ENCODE data around the gene TTBK2.

- no peak for TF ChIP-seq POLR2A (IDR thresholded peaks at IDR 0.05)
- TF ChIP-seq CTCF (IDR thresholded peaks at IDR 0.05), result no peak
Observed at GRCh38 chr15:42858999-42859789, 61.4 kb downstream of the TTBK2 start.

All from body of pancreas (tissue), 4 donors.